ENCODE measurements around the gene CDADC1. TPM values are rescaled to one million over a fixed set of nuclear protein-coding genes. Genes with fewer than 3 reads are reported as not detected.

Gene CDADC1
- total and polyA plus RNA-seq, 2 of the 13 experiments (the other 11 are each of a cell fraction or from before 2014, with no cell fraction given) = 2.4 to 9.0 TPM

DNA sequence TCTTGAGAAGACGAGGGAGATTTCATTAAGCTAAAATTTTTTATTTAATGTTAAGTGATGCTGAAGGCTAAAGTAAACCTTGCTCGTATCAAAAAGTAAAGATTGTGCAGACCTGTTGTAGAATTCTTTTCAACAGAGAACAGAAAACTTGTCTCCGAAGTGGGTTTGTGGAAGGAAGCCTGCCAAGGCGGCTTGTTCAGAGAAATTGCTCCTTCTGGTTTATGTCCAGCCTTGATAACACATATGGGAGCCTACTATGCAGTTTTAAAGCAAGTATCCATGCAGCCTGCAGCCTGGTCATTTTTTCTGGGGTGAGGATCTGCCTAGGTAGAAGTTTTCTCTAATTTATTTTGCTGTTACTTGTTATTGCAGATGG lies 26.1 kb upstream of the CDADC1 start:
- Histone ChIP-seq H3K27ac (ENCODE audit: extremely low read length, insufficient read depth, low read length) (no peak overlapping the region), H3K27me3 (ENCODE audit: control insufficient read depth in 1 of 2, insufficient read depth in 2 of 2, low read length in 2 of 2) (no peaks in the 10 kb centered on the region; a peak in 1 of 5 replicates), H3K4me1 (ENCODE audit: insufficient read depth, low read length) (peaks cover 19% of the 10 kb centered on the region), H3K36me3 (replicated peaks in 1 of 2; ENCODE audit: control insufficient read depth in 1 of 2, insufficient read depth in 2 of 2, low read length in 2 of 2) (no peaks in the 10 kb centered on the region), H3K9ac (ENCODE audit: insufficient read depth, low read depth, low read length) (no peak overlapping the region), H2AFZ (ENCODE audit: low read length) (no peak overlapping the region), H3K4me3 (replicated peaks in 1 of 3; ENCODE audit: insufficient read depth in 1 of 3, low read depth in 2 of 3, low read length in 3 of 3) (no peak overlapping the region), H3K4me2 (ENCODE audit: low read depth, low read length) (no peak overlapping the region), H3K79me2 (ENCODE audit: insufficient read depth, low read length) (no peaks in the 10 kb centered on the region), H4K20me1 (ENCODE audit: insufficient read depth, low read length) (no peaks in the 10 kb centered on the region), H3K9me3 (ENCODE audit: low read length) (no peaks in the 10 kb centered on the region)
- DNase-seq (ENCODE audit: low spot score) = no peak
- CTCF ChIA-PET (ENCODE audit: low intra/inter-chr PET ratio, low total read pairs) = no interaction called here
- FAIRE-seq = no peak
- in situ Hi-C loops (cut with HindIII; ENCODE audit: extremely low pct_ligation_motif_present, low pct_unique_long_range_greater_than_20kb) = no loop called here
- WGBS (ENCODE audit: low lambda C conversion rate) = 78% methylated on average over 4 of the region's 4 CpGs
- no TSS peak for BruUV-seq (replicated peaks)
- no peak for ATAC-seq
- POLR2A ChIA-PET = no interaction called here
- intact Hi-C loops (cut with micrococcal nuclease; ENCODE audit: unreplicated experiment) = no loop called here
- TF ChIP-seq, protein P1, sequence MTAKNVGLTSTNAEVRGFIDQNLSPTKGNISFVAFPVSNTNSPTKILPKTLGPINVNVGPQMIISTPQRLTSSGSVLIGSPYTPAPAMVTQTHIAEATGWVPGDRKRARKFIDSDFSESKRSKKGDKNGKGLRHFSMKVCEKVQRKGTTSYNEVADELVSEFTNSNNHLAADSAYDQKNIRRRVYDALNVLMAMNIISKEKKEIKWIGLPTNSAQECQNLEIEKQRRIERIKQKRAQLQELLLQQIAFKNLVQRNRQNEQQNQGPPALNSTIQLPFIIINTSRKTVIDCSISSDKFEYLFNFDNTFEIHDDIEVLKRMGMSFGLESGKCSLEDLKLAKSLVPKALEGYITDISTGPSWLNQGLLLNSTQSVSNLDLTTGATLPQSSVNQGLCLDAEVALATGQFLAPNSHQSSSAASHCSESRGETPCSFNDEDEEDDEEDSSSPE (CRISPR knock-in tag; IDR thresholded peaks at IDR 0.05) = no peak
- TF ChIP-seq LBX2 (CRISPR knock-in tag; IDR thresholded peaks at IDR 0.05; ENCODE audit: borderline replicate concordance) (no peak), ZNF274 (CRISPR knock-in tag; IDR thresholded peaks at IDR 0.05) (no peak), ZNF460 (CRISPR knock-in tag; IDR thresholded peaks at IDR 0.05; ENCODE audit: borderline replicate concordance) (no peak), SRSF9 (IDR thresholded peaks at IDR 0.05; ENCODE audit: borderline replicate concordance, insufficient read depth, low read depth, low read length, poor library complexity, severe bottlenecking) (no peak), PLSCR1 (CRISPR knock-in tag; IDR thresholded peaks at IDR 0.05; ENCODE audit: borderline replicate concordance) (no peak), NFKBIZ (CRISPR knock-in tag; IDR thresholded peaks at IDR 0.05) (no peak), ZNF792 (CRISPR knock-in tag; IDR thresholded peaks at IDR 0.05) (no peak), ZKSCAN5 (CRISPR knock-in tag; IDR thresholded peaks at IDR 0.05) (no peak), SMC3 (IDR thresholded peaks at IDR 0.05; ENCODE audit: low read length) (no peak), CBX2 (IDR thresholded peaks at IDR 0.05; ENCODE audit: low read depth, low read length) (no peak), CBX2 (CRISPR knock-in tag; IDR thresholded peaks at IDR 0.05; ENCODE audit: low read depth) (no peak), ATF7 (IDR thresholded peaks at IDR 0.05) (no peak), ATF7 (CRISPR knock-in tag; IDR thresholded peaks at IDR 0.05) (no peak), ELF4 (CRISPR knock-in tag; IDR thresholded peaks at IDR 0.05; ENCODE audit: borderline replicate concordance) (no peak), MED13 (CRISPR knock-in tag; IDR thresholded peaks at IDR 0.05) (no peak), ZNF263 (CRISPR knock-in tag; IDR thresholded peaks at IDR 0.05) (no peak)
- TF ChIP-seq, protein P2, sequence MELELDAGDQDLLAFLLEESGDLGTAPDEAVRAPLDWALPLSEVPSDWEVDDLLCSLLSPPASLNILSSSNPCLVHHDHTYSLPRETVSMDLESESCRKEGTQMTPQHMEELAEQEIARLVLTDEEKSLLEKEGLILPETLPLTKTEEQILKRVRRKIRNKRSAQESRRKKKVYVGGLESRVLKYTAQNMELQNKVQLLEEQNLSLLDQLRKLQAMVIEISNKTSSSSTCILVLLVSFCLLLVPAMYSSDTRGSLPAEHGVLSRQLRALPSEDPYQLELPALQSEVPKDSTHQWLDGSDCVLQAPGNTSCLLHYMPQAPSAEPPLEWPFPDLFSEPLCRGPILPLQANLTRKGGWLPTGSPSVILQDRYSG (CRISPR knock-in tag; IDR thresholded peaks at IDR 0.05) = no peak

All from HepG2 (cell line).